H1 (cell line): ENCODE measurements around the gene NECAP2. TPM values are rescaled to one million over a fixed set of nuclear protein-coding genes. Genes with fewer than 3 reads are reported as not detected.

ENCODE experiments used
- CTCF ChIA-PET: fragments of 300-600 bp; sonication (Branson Sonifier 250); formaldehyde crosslinking; loops from one replicate; lab custom pipeline; 2021; ENCODE audit not compliant: partially characterized antibody; lab: Charles Lee
- POLR2A ChIA-PET: fragments of 300-600 bp; sonication (Branson Sonifier 250); formaldehyde crosslinking; loops from one replicate; lab custom pipeline; 2021; ENCODE audit warnings: inconsistent platforms; ENCODE audit not compliant: partially characterized antibody; lab: Charles Lee
- DNase-seq, 2 experiments: peaks; one replicate each; pipeline versions ENCODE4 v3.0.0 to v3.0.0-alpha.2; 2010 to 2022; ENCODE audit warnings: low spot score in 2 of 2, low read depth in 1 of 2, mixed read lengths in 1 of 2
- FAIRE-seq: peaks from 2 replicates; lab custom pipeline; 2011; peaks lifted over from hg19 to GRCh38; lab: Jason Lieb, UNC
- H2AFZ ChIP-seq: 2 replicates; pipeline ENCODE4 v1.8.1; 2012; ENCODE audit warnings: low read length, inconsistent platforms
- H2AK5ac ChIP-seq: 2 replicates; pipeline ENCODE4 v1.6.1; 2013; ENCODE audit warnings: low read depth, low read length
- H2BK120ac ChIP-seq: replicated peaks from 2 replicates; pipeline ENCODE3; 2013; ENCODE audit warnings: low read depth, low read length, inconsistent platforms
- H2BK12ac ChIP-seq: 2 replicates; pipeline ENCODE4 v1.6.1; 2013; ENCODE audit warnings: low read depth, low read length
- H2BK15ac ChIP-seq: 2 replicates; pipeline ENCODE4 v1.6.1; 2013; ENCODE audit warnings: low read length
- H2BK20ac ChIP-seq: 2 replicates; pipeline ENCODE4 v1.6.1; 2013; ENCODE audit warnings: low read length
- H2BK5ac ChIP-seq: 2 replicates; pipeline ENCODE4 v1.6.1; 2013; ENCODE audit warnings: low read depth, low read length
- H3K14ac ChIP-seq: 2 replicates; pipeline ENCODE4 v1.6.1; 2013; ENCODE audit warnings: inconsistent platforms; ENCODE audit not compliant: insufficient read length
- H3K18ac ChIP-seq: 2 replicates; pipeline ENCODE4 v1.6.1; 2013; ENCODE audit warnings: low read length; ENCODE audit errors: extremely low read depth
- H3K23ac ChIP-seq: 2 replicates; pipeline ENCODE4 v1.6.1; 2013; ENCODE audit warnings: inconsistent platforms; ENCODE audit not compliant: insufficient read length
- H3K23me2 ChIP-seq: 2 replicates; pipeline ENCODE4 v1.6.1; 2013; ENCODE audit warnings: low read depth, low read length
- H3K27ac ChIP-seq: 2 replicates; pipeline ENCODE4 v1.6.1; 2011; ENCODE audit warnings: low read depth, low read length, inconsistent platforms
- H3K27me3 ChIP-seq, 4 experiments: replicated peaks in 1 of 4; 1 replicate in 1 of 4; 2 replicates in 3 of 4; pipeline versions ENCODE4 v1.6.1 to v1.8.1; 2011 to 2013; ENCODE audit warnings: low read length in 3 of 4, mild to moderate bottlenecking in 3 of 4, inconsistent platforms in 2 of 4, mixed read lengths in 2 of 4, moderate library complexity in 1 of 4; ENCODE audit not compliant: control insufficient read depth in 3 of 4, insufficient read depth in 3 of 4; ENCODE audit errors: extremely low read depth in 1 of 4
- H3K36me3 ChIP-seq, 4 experiments: 2 replicates each; pipeline versions ENCODE4 v1.6.1 to v1.8.1; 2011 to 2013; ENCODE audit warnings: mild to moderate bottlenecking in 4 of 4, low read length in 3 of 4, moderate library complexity in 2 of 4, control low read depth in 1 of 4, inconsistent platforms in 1 of 4; ENCODE audit not compliant: insufficient read depth in 4 of 4, control insufficient read depth in 2 of 4
- H3K4ac ChIP-seq: replicated peaks from 2 replicates; pipeline ENCODE3; 2013; ENCODE audit warnings: low read length, low read depth, mixed read lengths, inconsistent platforms; ENCODE audit not compliant: insufficient read length
- H3K4me1 ChIP-seq, 4 experiments: replicated peaks in 1 of 4; 1 replicate in 1 of 4; 2 replicates in 3 of 4; pipeline versions ENCODE4 v1.6.1 to v1.8.1; 2011 to 2013; ENCODE audit warnings: low read length in 3 of 4, inconsistent platforms in 2 of 4, mixed read lengths in 1 of 4; ENCODE audit not compliant: insufficient read depth in 4 of 4, control insufficient read depth in 3 of 4
- H3K4me2 ChIP-seq, 2 experiments: 2 replicates each; pipeline versions ENCODE4 v1.6.1 to v1.8.1; 2011 to 2013; ENCODE audit warnings: low read depth in 2 of 2, low read length in 2 of 2, control low read depth in 1 of 2, inconsistent platforms in 1 of 2, mild to moderate bottlenecking in 1 of 2; ENCODE audit not compliant: insufficient read depth in 1 of 2
- H3K4me3 ChIP-seq, 4 experiments: fragments of 200-600, 300-600 bp in 1 of 4; sonication (generic), shearing (Covaris generic), sonication (Bioruptor Twin) in 1 of 4; 2 replicates each; pipeline versions ENCODE4 v1.5.1 to v1.8.1; 2011 to 2016; ENCODE audit warnings: low read length in 4 of 4, low read depth in 3 of 4, control low read depth in 2 of 4, inconsistent platforms in 2 of 4, mild to moderate bottlenecking in 2 of 4, mixed read lengths in 1 of 4, moderate library complexity in 1 of 4; ENCODE audit not compliant: insufficient read depth in 2 of 4; ENCODE audit errors: extremely low read depth in 1 of 4
- H3K56ac ChIP-seq: replicated peaks from 2 replicates; pipeline ENCODE3; 2013; ENCODE audit warnings: low read depth, mild to moderate bottlenecking, mixed read lengths, low read length, inconsistent platforms; ENCODE audit not compliant: insufficient read length
- H3K79me1 ChIP-seq: 2 replicates; pipeline ENCODE4 v1.6.1; 2013; ENCODE audit warnings: low read depth, low read length, control low read depth
- H3K79me2 ChIP-seq, 2 experiments: 2 replicates each; pipeline versions ENCODE4 v1.6.1 to v1.8.1; 2012 to 2013; ENCODE audit warnings: low read length in 2 of 2, mild to moderate bottlenecking in 2 of 2, inconsistent platforms in 1 of 2; ENCODE audit not compliant: insufficient read depth in 2 of 2, control insufficient read depth in 1 of 2
- H3K9ac ChIP-seq, 4 experiments: replicated peaks in 1 of 4; 1 replicate in 1 of 4; 2 replicates in 3 of 4; pipeline versions ENCODE4 v1.6.1 to v1.8.1; 2011 to 2013; ENCODE audit warnings: low read depth in 3 of 4, low read length in 3 of 4, control low read depth in 2 of 4, mild to moderate bottlenecking in 2 of 4, moderate library complexity in 2 of 4, inconsistent platforms in 1 of 4; ENCODE audit errors: extremely low read depth in 1 of 4
- H3K9me3 ChIP-seq, 2 experiments: 2 replicates each; pipeline versions ENCODE4 v1.6.1 to v1.8.1; 2012 to 2013; ENCODE audit warnings: mild to moderate bottlenecking in 2 of 2, moderate library complexity in 2 of 2, control low read depth in 1 of 2, inconsistent platforms in 1 of 2, low read depth in 1 of 2, low read length in 1 of 2, mixed read lengths in 1 of 2; ENCODE audit not compliant: insufficient read depth in 2 of 2
- H4K20me1 ChIP-seq, 2 experiments: replicated peaks in 1 of 2; 2 replicates each; pipeline versions ENCODE3 to v1.8.1; 2011 to 2013; ENCODE audit warnings: inconsistent platforms in 2 of 2, low read length in 2 of 2, mild to moderate bottlenecking in 1 of 2; ENCODE audit not compliant: insufficient read depth in 2 of 2, control insufficient read depth in 1 of 2
- H4K5ac ChIP-seq: 2 replicates; pipeline ENCODE4 v1.6.1; 2013; ENCODE audit warnings: low read length, low read depth, mixed read lengths, inconsistent platforms; ENCODE audit not compliant: insufficient read length
- H4K8ac ChIP-seq: 2 replicates; pipeline ENCODE4 v1.8.0; 2013; ENCODE audit warnings: mild to moderate bottlenecking, moderate library complexity, low read length, inconsistent platforms; ENCODE audit not compliant: insufficient read depth; ENCODE audit errors: extremely low read depth
- H4K91ac ChIP-seq: replicated peaks from 2 replicates; pipeline ENCODE3; 2013; ENCODE audit warnings: low read length, mixed read lengths, inconsistent platforms; ENCODE audit not compliant: insufficient read length
- CHD2 ChIP-seq: IDR thresholded peaks from 2 replicates; pipeline ENCODE4 v1.6.1; 2012; ENCODE audit warnings: low read length, improper control_type of control experiment
- WGBS, 2 experiments: shearing (Covaris generic) in 1 of 2; methylation state at CpG; one replicate each; pipeline versions ENCODE4 v1.1.6 to v1.1.7; 2013 to 2015; ENCODE audit warnings: low lambda C conversion rate in 2 of 2, mixed read lengths in 2 of 2, inconsistent platforms in 1 of 2, low coverage in 1 of 2, missing lambda C conversion rate in 1 of 2; ENCODE audit not compliant: insufficient replicate concordance in 2 of 2, insufficient coverage in 1 of 2, insufficient read length in 1 of 2; ENCODE audit errors: extremely low coverage in 1 of 2, missing lambda C conversion rate in 1 of 2; 5-methylcytosine and 5-hydroxymethylcytosine counted together
- polyA plus RNA-seq, 7 experiments: library from polyadenylated mRNA; depleted of rRNA in 3 of 7; stranded (reverse) in 5 of 7; unstranded in 2 of 7; fragments of >200 nt in 5 of 7; fragments of 200-250 nt in 2 of 7; gene quantifications; 1 replicate in 5 of 7; 2 replicates in 1 of 7; 4 replicates in 1 of 7; pipeline versions ENCODE4 v1.2.1 to v1.2.3, GENCODE V29; 2011 to 2013; ENCODE audit warnings: missing spikeins in 2 of 7, mixed read lengths in 2 of 7
- total RNA-seq: library from RNA; stranded (reverse); fragmentation: NEBNext Ultra II Directional; extraction: Animal tissue kit (Norgen Biotek cat#: 25700); gene quantifications from 2 replicates; pipeline ENCODE4 v1.2.1, GENCODE V29; 2021

Gene NECAP2
- total and polyA plus RNA-seq, 2 of the 8 experiments (the other 6 are each of a cell fraction or from before 2014, with no cell fraction given), result 24.4 to 29.7 TPM

- no peak overlapping the region for H3K18ac ChIP-seq
- no peak for FAIRE-seq
- H3K23ac ChIP-seq, result no peak overlapping the region
- POLR2A ChIA-PET, result no interaction called here
- CTCF ChIA-PET, result no interaction called here
- H4K8ac ChIP-seq, result no peak overlapping the region
- 74% methylated on average over 2 of the region's 2 CpGs; no CpG with 5 or more reads in 1 of the 2 experiments for WGBS, 2 experiments
- no peak overlapping the region for H4K5ac ChIP-seq
- no peak overlapping the region for H2BK5ac ChIP-seq
- H2BK12ac ChIP-seq, result no peak overlapping the region
- no peak overlapping the region for H3K4me2 ChIP-seq
- H3K27ac ChIP-seq, result no peak overlapping the region
- no peak overlapping the region for H2AFZ ChIP-seq
- H3K9me3 ChIP-seq, result peaks cover 4 to 6% of the 10 kb centered on the region in 2 experiments; a peak in 1 of 4 replicates
- H3K4me1 ChIP-seq, result 0 out of 7 replicates have a peak, but pooled peaks cover 0 to under 1% (median 0%) of the 10 kb centered on the region in 4 experiments
- H4K20me1 ChIP-seq, result no peaks in the 10 kb centered on the region
- H2BK20ac ChIP-seq, result no peak overlapping the region
- H3K79me2 ChIP-seq, result no peaks in the 10 kb centered on the region
- no peak overlapping the region for H3K56ac ChIP-seq
- no peak overlapping the region for H2BK120ac ChIP-seq
- no peak overlapping the region for H3K9ac ChIP-seq
- H3K23me2 ChIP-seq, result peaks cover 4% of the 10 kb centered on the region; the same call in 1 of the 2 replicates
- H3K4ac ChIP-seq, result no peak overlapping the region
- no peak overlapping the region for H3K14ac ChIP-seq
- no peak for DNase-seq
- no peaks in the 10 kb centered on the region for H3K79me1 ChIP-seq
- H2BK15ac ChIP-seq, result no peak overlapping the region
- H4K91ac ChIP-seq, result no peak overlapping the region
- H3K27me3 ChIP-seq, result no peaks in the 10 kb centered on the region
- H3K4me3 ChIP-seq, result no peak overlapping the region
- H2AK5ac ChIP-seq, result no peak overlapping the region
- no peaks in the 10 kb centered on the region for H3K36me3 ChIP-seq
- TF ChIP-seq CHD2, result no peak
These were observed 63.0 kb downstream of the NECAP2 start for GRCh38 chr1:16503494-16503893.
